Skin epidermis (tissue), 12 donors: ENCODE measurements around the gene GRIN3A.
"Not testable (repeated sequence)": the region's sequence is repeated elsewhere in the genome, so short reads cannot be mapped to it uniquely, and the experiment has no call there.

Experiments
- H3K27ac ChIP-seq, 21 experiments: fragments of 200-600 bp; sonication (generic) in 11 of 21; one replicate each; pipeline ENCODE4 v1.5.0; 2020; ENCODE audit warnings: mild to moderate bottlenecking in 3 of 21, inconsistent platforms in 2 of 21, moderate library complexity in 2 of 21
- H3K4me3 ChIP-seq, 7 experiments: fragments of 200-600 bp; sonication (generic) in 2 of 7; one replicate each; pipeline ENCODE4 v1.5.0; 2020; ENCODE audit warnings: inconsistent platforms in 2 of 7, mild to moderate bottlenecking in 2 of 7, moderate library complexity in 1 of 7

Gene GRIN3A

GRCh38 chr9:101738566-101739183 is at the start of gene GRIN3A:
TSS of gene GRIN3A (minus strand) at chr9:101738647. CDS start at chr9:101737979, 668 bp downstream.
- Histone ChIP-seq H3K4me3 (peak within 1 kb of the TSS in 5 of 7 experiments; percentile 9 to 41 (median 17)), H3K27ac (no peak within 1 kb of the TSS)

- Histone ChIP-seq H3K4me3 (no peak overlapping the region), H3K27ac (no peak overlapping the region)
Observed at GRCh38 chr9:101787891-101788290, 49.4 kb upstream of the GRIN3A start.

- Histone ChIP-seq H3K27ac (no peak overlapping the region), H3K4me3 (no peak overlapping the region)
Observed at GRCh38 chr9:101778332-101778731, 39.9 kb upstream of the GRIN3A start.

- H3K27ac ChIP-seq, result no peak overlapping the region
- no peak overlapping the region for H3K4me3 ChIP-seq
Observed at GRCh38 chr9:101764472-101764871, 26.0 kb upstream of the GRIN3A start.

- H3K4me3 ChIP-seq, result no peak overlapping the region
- no peak overlapping the region for H3K27ac ChIP-seq
Observed at GRCh38 chr9:101758304-101758930, 20.0 kb upstream of the GRIN3A start.

- H3K4me3 ChIP-seq, result no peak overlapping the region
- H3K27ac ChIP-seq, result no peak overlapping the region
Observed at GRCh38 chr9:101753716-101754115, 15.3 kb upstream of the GRIN3A start.

- no peak overlapping the region for H3K27ac ChIP-seq
Observed at GRCh38 chr9:101751895-101752294, 13.4 kb upstream of the GRIN3A start.

GRCh38 chr9:101739311-101739710 is 864 bp upstream of the GRIN3A start:
- Histone ChIP-seq H3K4me3 (no peak overlapping the region), H3K27ac (no peak overlapping the region)

More at GRCh38 chr9:101751895-101752294, 13.4 kb upstream of the GRIN3A start:
- no peak overlapping the region for H3K4me3 ChIP-seq

GRCh38 chr9:101737705-101738565 is 512 bp downstream of the GRIN3A start:
- Histone ChIP-seq H3K4me3 (peak overlapping the region in 5 of 7 experiments; percentile 9 to 41 (median 17)), H3K27ac (no peak overlapping the region)

GRCh38 chr9:101737165-101737704 is 1.2 kb downstream of the GRIN3A start:
- Histone ChIP-seq H3K27ac (no peak overlapping the region), H3K4me3 (peak overlapping the region in 1 of 7 experiments; percentile 41)

- Histone ChIP-seq H3K4me3 (no peak overlapping the region), H3K27ac (no peak overlapping the region)
Observed at GRCh38 chr9:101736717-101737116, 1.7 kb downstream of the GRIN3A start.

- no peak overlapping the region for H3K27ac ChIP-seq
- no peak overlapping the region for H3K4me3 ChIP-seq
Observed at GRCh38 chr9:101731429-101731828, 7.0 kb downstream of the GRIN3A start.

- no peak overlapping the region for H3K27ac ChIP-seq
- no peak overlapping the region for H3K4me3 ChIP-seq
Observed at GRCh38 chr9:101727612-101728524, 10.6 kb downstream of the GRIN3A start.

GRCh38 chr9:101724271-101724670 is 14.2 kb downstream of the GRIN3A start:
- not testable (repeated sequence) for H3K4me3 ChIP-seq, H3K27ac ChIP-seq

GRCh38 chr9:101718192-101718591 is 20.3 kb downstream of the GRIN3A start:
- H3K27ac ChIP-seq, result no peak overlapping the region
- no peak overlapping the region for H3K4me3 ChIP-seq

GRCh38 chr9:101716629-101717028 is 21.8 kb downstream of the GRIN3A start:
- H3K27ac ChIP-seq, result no peak overlapping the region
- no peak overlapping the region for H3K4me3 ChIP-seq

GRCh38 chr9:101711330-101711941 is 27.0 kb downstream of the GRIN3A start:
- Histone ChIP-seq H3K27ac (no peak overlapping the region), H3K4me3 (no peak overlapping the region)

GRCh38 chr9:101708855-101709254 is 29.6 kb downstream of the GRIN3A start:
- Histone ChIP-seq H3K27ac (no peak overlapping the region), H3K4me3 (no peak overlapping the region)

- H3K4me3 ChIP-seq, result no peak overlapping the region
- H3K27ac ChIP-seq, result no peak overlapping the region
Observed at GRCh38 chr9:101707721-101708120, 30.7 kb downstream of the GRIN3A start.
